ENCODE measurements around the gene NLRP12.
"Not testable (repeated sequence)": the region's sequence is repeated elsewhere in the genome, so short reads cannot be mapped to it uniquely, and the experiment has no call there.

Gene NLRP12

GRCh38 chr19:53832861-53833260 lies 8.7 kb upstream of the NLRP12 start:
- DNase-seq, result not testable (repeated sequence)

- no peak for DNase-seq
These were observed 4.4 kb upstream of the NLRP12 start for GRCh38 chr19:53828531-53828930.

- DNase-seq, result no peak
These were observed 2.8 kb upstream of the NLRP12 start for GRCh38 chr19:53826876-53827275.

- no peak for DNase-seq
These were observed 564 bp downstream of the NLRP12 start for GRCh38 chr19:53823380-53824120.

GRCh38 chr19:53819861-53820260 lies 4.3 kb downstream of the NLRP12 start:
- no peak for DNase-seq

- DNase-seq, result peak in 17 of 56 donors; percentile 2 to 40 (median 13)
These were observed 5.4 kb downstream of the NLRP12 start for GRCh38 chr19:53818756-53819155.

- DNase-seq, result no peak
These were observed 10.1 kb downstream of the NLRP12 start for GRCh38 chr19:53813996-53814395.

- peak in 2 of 56 donors; percentile 1 to 5 for DNase-seq
These were observed 11.8 kb downstream of the NLRP12 start for GRCh38 chr19:53812335-53812734.

- DNase-seq, result no peak
These were observed 13.2 kb downstream of the NLRP12 start for GRCh38 chr19:53810891-53811290.

GRCh38 chr19:53810187-53810546 lies 13.9 kb downstream of the NLRP12 start:
- DNase-seq, result no peak

GRCh38 chr19:53809518-53810186 lies 14.5 kb downstream of the NLRP12 start:
- DNase-seq, result no peak

GRCh38 chr19:53808710-53809125 lies 15.4 kb downstream of the NLRP12 start:
- peak in 2 of 56 donors; percentile 0 to 6 for DNase-seq

GRCh38 chr19:53801257-53801656 lies 22.9 kb downstream of the NLRP12 start:
- no peak for DNase-seq

GRCh38 chr19:53795019-53795418 lies 29.1 kb downstream of the NLRP12 start:
- no peak for DNase-seq

- peak in 54 of 56 donors; percentile 8 to 90 (median 65) for DNase-seq
These were observed 31.2 kb downstream of the NLRP12 start for GRCh38 chr19:53792721-53793433.

- no peak for DNase-seq
These were observed 34.1 kb downstream of the NLRP12 start for GRCh38 chr19:53789708-53790678.

- DNase-seq, result no peak
These were observed 36.8 kb downstream of the NLRP12 start for GRCh38 chr19:53787266-53787665.

- DNase-seq, result no peak
These were observed 37.4 kb downstream of the NLRP12 start for GRCh38 chr19:53786744-53787143.

GRCh38 chr19:53785196-53785889 lies 38.8 kb downstream of the NLRP12 start:
- DNase-seq, result no peak

GRCh38 chr19:53782698-53783097 lies 41.4 kb downstream of the NLRP12 start:
- no peak for DNase-seq
